22Rv1 (cell line): ENCODE results near the gene PLCB4.
"Not testable (repeated sequence)": the region's sequence is repeated elsewhere in the genome, so short reads cannot be mapped to it uniquely, and the experiment has no call there.

Experiments
- CTCF ChIP-seq: fragments of 450-650 bp; IDR thresholded peaks from 2 replicates; pipeline ENCODE4 v1.5.1; 2017; ENCODE audit warnings: mild to moderate bottlenecking
- ZFX ChIP-seq: fragments of 450-650 bp; IDR thresholded peaks from 2 replicates; pipeline ENCODE4 v1.6.1; 2017; ENCODE audit warnings: antibody characterized with exemption, borderline replicate concordance

DNA sequence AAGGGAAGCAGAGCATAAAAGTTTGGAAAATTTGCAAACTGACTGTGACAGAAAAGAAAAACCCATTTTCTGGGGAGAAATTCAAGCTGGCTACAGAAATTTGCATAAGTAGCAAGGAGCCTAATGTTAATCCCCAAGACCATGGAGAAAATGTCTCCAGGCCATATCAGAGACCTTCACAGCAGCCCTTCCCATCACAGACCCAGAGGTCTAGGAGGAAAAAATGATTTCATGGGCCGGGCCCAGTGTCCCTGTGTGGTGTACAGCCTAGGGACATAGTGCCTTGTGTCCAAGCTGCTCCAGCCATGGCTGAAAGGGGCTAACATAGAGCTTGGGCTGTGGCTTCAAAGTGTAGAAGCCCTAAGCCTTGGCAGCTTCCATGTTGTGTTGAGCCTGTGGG is 83.3 kb downstream of the PLCB4 start:
- not testable (repeated sequence) for TF ChIP-seq CTCF, ZFX
